ENCODE data around the gene EFCAB11. TPM values are rescaled to one million over a fixed set of nuclear protein-coding genes. Genes with fewer than 3 reads are reported as not detected.

Gene EFCAB11
- total and polyA plus RNA-seq, 2 experiments from 2014 or later, result 7.7 to 24.6 TPM

DNA sequence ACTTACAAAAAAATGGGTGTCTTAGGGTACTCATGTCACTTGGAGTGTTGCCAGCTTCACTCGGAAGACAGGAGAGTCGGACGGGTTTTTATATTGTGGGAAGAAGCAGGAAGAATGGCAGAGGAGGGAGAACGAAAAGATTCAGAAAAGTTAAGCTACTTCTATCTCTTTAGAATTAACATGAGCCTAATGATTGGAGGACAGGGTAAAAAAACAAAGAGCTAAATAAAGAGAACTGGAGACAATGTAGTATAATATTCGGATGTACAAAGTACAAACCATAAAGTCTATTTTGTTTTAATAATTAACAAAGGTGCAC lies 43.9 kb downstream of the EFCAB11 start (continued):
- TF ChIP-seq, protein P1, sequence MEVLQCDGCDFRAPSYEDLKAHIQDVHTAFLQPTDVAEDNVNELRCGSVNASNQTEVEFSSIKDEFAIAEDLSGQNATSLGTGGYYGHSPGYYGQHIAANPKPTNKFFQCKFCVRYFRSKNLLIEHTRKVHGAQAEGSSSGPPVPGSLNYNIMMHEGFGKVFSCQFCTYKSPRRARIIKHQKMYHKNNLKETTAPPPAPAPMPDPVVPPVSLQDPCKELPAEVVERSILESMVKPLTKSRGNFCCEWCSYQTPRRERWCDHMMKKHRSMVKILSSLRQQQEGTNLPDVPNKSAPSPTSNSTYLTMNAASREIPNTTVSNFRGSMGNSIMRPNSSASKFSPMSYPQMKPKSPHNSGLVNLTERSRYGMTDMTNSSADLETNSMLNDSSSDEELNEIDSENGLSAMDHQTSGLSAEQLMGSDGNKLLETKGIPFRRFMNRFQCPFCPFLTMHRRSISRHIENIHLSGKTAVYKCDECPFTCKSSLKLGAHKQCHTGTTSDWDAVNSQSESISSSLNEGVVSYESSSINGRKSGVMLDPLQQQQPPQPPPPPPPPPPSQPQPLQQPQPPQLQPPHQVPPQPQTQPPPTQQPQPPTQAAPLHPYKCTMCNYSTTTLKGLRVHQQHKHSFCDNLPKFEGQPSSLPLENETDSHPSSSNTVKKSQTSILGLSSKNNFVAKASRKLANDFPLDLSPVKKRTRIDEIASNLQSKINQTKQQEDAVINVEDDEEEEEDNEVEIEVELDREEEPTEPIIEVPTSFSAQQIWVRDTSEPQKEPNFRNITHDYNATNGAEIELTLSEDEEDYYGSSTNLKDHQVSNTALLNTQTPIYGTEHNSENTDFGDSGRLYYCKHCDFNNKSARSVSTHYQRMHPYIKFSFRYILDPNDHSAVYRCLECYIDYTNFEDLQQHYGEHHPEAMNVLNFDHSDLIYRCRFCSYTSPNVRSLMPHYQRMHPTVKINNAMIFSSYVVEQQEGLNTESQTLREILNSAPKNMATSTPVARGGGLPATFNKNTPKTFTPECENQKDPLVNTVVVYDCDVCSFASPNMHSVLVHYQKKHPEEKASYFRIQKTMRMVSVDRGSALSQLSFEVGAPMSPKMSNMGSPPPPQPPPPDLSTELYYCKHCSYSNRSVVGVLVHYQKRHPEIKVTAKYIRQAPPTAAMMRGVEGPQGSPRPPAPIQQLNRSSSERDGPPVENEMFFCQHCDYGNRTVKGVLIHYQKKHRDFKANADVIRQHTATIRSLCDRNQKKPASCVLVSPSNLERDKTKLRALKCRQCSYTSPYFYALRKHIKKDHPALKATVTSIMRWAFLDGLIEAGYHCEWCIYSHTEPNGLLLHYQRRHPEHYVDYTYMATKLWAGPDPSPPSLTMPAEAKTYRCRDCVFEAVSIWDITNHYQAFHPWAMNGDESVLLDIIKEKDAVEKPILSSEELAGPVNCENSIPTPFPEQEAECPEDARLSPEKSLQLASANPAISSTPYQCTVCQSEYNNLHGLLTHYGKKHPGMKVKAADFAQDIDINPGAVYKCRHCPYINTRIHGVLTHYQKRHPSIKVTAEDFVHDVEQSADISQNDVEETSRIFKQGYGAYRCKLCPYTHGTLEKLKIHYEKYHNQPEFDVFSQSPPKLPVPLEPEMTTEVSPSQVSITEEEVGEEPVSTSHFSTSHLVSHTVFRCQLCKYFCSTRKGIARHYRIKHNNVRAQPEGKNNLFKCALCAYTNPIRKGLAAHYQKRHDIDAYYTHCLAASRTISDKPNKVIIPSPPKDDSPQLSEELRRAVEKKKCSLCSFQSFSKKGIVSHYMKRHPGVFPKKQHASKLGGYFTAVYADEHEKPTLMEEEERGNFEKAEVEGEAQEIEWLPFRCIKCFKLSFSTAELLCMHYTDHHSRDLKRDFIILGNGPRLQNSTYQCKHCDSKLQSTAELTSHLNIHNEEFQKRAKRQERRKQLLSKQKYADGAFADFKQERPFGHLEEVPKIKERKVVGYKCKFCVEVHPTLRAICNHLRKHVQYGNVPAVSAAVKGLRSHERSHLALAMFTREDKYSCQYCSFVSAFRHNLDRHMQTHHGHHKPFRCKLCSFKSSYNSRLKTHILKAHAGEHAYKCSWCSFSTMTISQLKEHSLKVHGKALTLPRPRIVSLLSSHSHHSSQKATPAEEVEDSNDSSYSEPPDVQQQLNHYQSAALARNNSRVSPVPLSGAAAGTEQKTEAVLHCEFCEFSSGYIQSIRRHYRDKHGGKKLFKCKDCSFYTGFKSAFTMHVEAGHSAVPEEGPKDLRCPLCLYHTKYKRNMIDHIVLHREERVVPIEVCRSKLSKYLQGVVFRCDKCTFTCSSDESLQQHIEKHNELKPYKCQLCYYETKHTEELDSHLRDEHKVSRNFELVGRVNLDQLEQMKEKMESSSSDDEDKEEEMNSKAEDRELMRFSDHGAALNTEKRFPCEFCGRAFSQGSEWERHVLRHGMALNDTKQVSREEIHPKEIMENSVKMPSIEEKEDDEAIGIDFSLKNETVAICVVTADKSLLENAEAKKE (CRISPR knock-in tag; IDR thresholded peaks at IDR 0.05), result no peak
- no peak for TF ChIP-seq EZH2 (IDR thresholded peaks at IDR 0.05; ENCODE audit: low read depth, unreplicated experiment)

DNA sequence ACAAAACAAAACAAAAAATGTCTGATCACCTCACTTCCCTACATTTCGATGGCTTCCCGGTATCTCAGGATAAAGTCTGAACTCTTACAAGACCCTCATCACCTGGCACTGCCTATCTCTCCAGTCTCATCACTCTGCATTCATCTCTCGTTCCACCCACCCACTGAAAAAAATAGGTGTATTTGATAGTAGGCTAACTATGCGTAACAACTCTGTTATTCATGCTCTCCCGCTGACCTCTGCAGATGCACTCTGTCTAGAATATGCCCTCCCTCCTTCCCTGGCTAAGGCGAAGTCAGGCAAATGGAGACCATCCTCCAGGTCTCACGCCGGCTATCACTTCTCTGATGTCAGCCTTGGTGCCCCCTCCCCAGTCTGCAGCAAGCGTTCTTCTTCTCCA lies 44.9 kb downstream of the EFCAB11 start:
- Histone ChIP-seq H3K4me1 (ENCODE audit: insufficient read depth) (peaks cover 31% of the 10 kb centered on the region), H2AFZ (no peak overlapping the region), H3K4me2 (no peak overlapping the region), H4K20me1 (replicated peaks; ENCODE audit: insufficient read depth) (no peaks in the 10 kb centered on the region), H3K79me2 (replicated peaks; ENCODE audit: insufficient read depth) (no peaks in the 10 kb centered on the region), H3K27me3 (ENCODE audit: insufficient read depth) (no peaks in the 10 kb centered on the region), H3K27ac (ENCODE audit: low read depth) (no peak overlapping the region), H3K9me2 (ENCODE audit: insufficient read depth) (no peaks in the 10 kb centered on the region), H3K36me3 (ENCODE audit: insufficient read depth) (no peaks in the 10 kb centered on the region), H3K4me3 (no peak overlapping the region), H3F3A (replicated peaks; ENCODE audit: low read depth) (no peaks in the 10 kb centered on the region)
- no peak overlapping the region for H3K27ac Mint-ChIP-seq
- H3K4me3 Mint-ChIP-seq, result no peak overlapping the region
- no peak for ATAC-seq
- no peak for DNase-seq (ENCODE audit: low spot score)
- no peaks in the 10 kb centered on the region for H3K36me3 Mint-ChIP-seq (ENCODE audit: low read depth)
- peaks cover 46% of the 10 kb centered on the region for H3K4me1 Mint-ChIP-seq
- no peaks in the 10 kb centered on the region for H3K9me3 Mint-ChIP-seq
- H3K27me3 Mint-ChIP-seq (ENCODE audit: insufficient read depth, low read depth, poor library complexity), result peaks cover 9% of the 10 kb centered on the region
- TF ChIP-seq STAT1 (IDR thresholded peaks at IDR 0.05; ENCODE audit: unreplicated experiment), result no peak
- TF ChIP-seq, protein P2, sequence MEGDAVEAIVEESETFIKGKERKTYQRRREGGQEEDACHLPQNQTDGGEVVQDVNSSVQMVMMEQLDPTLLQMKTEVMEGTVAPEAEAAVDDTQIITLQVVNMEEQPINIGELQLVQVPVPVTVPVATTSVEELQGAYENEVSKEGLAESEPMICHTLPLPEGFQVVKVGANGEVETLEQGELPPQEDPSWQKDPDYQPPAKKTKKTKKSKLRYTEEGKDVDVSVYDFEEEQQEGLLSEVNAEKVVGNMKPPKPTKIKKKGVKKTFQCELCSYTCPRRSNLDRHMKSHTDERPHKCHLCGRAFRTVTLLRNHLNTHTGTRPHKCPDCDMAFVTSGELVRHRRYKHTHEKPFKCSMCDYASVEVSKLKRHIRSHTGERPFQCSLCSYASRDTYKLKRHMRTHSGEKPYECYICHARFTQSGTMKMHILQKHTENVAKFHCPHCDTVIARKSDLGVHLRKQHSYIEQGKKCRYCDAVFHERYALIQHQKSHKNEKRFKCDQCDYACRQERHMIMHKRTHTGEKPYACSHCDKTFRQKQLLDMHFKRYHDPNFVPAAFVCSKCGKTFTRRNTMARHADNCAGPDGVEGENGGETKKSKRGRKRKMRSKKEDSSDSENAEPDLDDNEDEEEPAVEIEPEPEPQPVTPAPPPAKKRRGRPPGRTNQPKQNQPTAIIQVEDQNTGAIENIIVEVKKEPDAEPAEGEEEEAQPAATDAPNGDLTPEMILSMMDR (conservative IDR thresholded peaks at IDR 0.05; ENCODE audit: low read depth in 2 of 2), result no peak
- TF ChIP-seq, protein P3, sequence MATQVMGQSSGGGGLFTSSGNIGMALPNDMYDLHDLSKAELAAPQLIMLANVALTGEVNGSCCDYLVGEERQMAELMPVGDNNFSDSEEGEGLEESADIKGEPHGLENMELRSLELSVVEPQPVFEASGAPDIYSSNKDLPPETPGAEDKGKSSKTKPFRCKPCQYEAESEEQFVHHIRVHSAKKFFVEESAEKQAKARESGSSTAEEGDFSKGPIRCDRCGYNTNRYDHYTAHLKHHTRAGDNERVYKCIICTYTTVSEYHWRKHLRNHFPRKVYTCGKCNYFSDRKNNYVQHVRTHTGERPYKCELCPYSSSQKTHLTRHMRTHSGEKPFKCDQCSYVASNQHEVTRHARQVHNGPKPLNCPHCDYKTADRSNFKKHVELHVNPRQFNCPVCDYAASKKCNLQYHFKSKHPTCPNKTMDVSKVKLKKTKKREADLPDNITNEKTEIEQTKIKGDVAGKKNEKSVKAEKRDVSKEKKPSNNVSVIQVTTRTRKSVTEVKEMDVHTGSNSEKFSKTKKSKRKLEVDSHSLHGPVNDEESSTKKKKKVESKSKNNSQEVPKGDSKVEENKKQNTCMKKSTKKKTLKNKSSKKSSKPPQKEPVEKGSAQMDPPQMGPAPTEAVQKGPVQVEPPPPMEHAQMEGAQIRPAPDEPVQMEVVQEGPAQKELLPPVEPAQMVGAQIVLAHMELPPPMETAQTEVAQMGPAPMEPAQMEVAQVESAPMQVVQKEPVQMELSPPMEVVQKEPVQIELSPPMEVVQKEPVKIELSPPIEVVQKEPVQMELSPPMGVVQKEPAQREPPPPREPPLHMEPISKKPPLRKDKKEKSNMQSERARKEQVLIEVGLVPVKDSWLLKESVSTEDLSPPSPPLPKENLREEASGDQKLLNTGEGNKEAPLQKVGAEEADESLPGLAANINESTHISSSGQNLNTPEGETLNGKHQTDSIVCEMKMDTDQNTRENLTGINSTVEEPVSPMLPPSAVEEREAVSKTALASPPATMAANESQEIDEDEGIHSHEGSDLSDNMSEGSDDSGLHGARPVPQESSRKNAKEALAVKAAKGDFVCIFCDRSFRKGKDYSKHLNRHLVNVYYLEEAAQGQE (IDR thresholded peaks at IDR 0.05; ENCODE audit: unreplicated experiment), result no peak
- no peak for TF ChIP-seq EZH2phosphoT487 (IDR thresholded peaks at IDR 0.05; ENCODE audit: unreplicated experiment)
- TF ChIP-seq POLR2AphosphoS5 (IDR thresholded peaks at IDR 0.05; ENCODE audit: low read depth), result no peak
- no peak for TF ChIP-seq JUNB (IDR thresholded peaks at IDR 0.05; ENCODE audit: unreplicated experiment)
- TF ChIP-seq, protein P4, sequence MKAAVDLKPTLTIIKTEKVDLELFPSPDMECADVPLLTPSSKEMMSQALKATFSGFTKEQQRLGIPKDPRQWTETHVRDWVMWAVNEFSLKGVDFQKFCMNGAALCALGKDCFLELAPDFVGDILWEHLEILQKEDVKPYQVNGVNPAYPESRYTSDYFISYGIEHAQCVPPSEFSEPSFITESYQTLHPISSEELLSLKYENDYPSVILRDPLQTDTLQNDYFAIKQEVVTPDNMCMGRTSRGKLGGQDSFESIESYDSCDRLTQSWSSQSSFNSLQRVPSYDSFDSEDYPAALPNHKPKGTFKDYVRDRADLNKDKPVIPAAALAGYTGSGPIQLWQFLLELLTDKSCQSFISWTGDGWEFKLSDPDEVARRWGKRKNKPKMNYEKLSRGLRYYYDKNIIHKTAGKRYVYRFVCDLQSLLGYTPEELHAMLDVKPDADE (IDR thresholded peaks at IDR 0.05), result no peak

Measured in GM23338 (cell line).